Measurements from ENCODE around the gene MAP3K20. TPM values are rescaled to one million over a fixed set of nuclear protein-coding genes. Genes with fewer than 3 reads are reported as not detected.

The MAP3K20 gene
- total and polyA plus RNA-seq, 2 experiments from 2014 or later, result 151 to 169 TPM

GRCh38 chr2:173235947-173236803 lies 160.5 kb downstream of the MAP3K20 start:
- peaks cover 6% of the 10 kb centered on the region for H3K4me1 ChIP-seq (ENCODE audit: low read depth)
- H3K4me3 ChIP-seq, result no peak overlapping the region
- TF ChIP-seq CTCF (IDR thresholded peaks at IDR 0.05; ENCODE audit: low read depth, low read length), result no peak
- H3K27ac ChIP-seq, result peak overlapping the region; percentile 35
- H3K9me3 ChIP-seq (ENCODE audit: low read depth), result no peaks in the 10 kb centered on the region
- H3K27me3 ChIP-seq, result no peaks in the 10 kb centered on the region
- DNase-seq (ENCODE audit: low read depth in 1 of 2, low spot score in 1 of 2), result peak in 1 of 2 donors; percentile 24
- H3K36me3 ChIP-seq, result no peaks in the 10 kb centered on the region

- Histone ChIP-seq H3K27me3 (no peaks in the 10 kb centered on the region), H3K36me3 (no peaks in the 10 kb centered on the region)
- no peak for TF ChIP-seq CTCF (IDR thresholded peaks at IDR 0.05; ENCODE audit: low read depth, low read length)
Measured at GRCh38 chr2:173238385-173238784, 162.7 kb downstream of the MAP3K20 start.

GRCh38 chr2:173238831-173239230 lies 163.2 kb downstream of the MAP3K20 start:
- no peak for DNase-seq (ENCODE audit: low read depth in 1 of 2, low spot score in 1 of 2)
- H3K9me3 ChIP-seq (ENCODE audit: low read depth), result no peaks in the 10 kb centered on the region
- H3K4me3 ChIP-seq, result no peak overlapping the region
- H3K4me1 ChIP-seq (ENCODE audit: low read depth), result no peaks in the 10 kb centered on the region
- H3K36me3 ChIP-seq, result no peaks in the 10 kb centered on the region
- TF ChIP-seq CTCF (IDR thresholded peaks at IDR 0.05; ENCODE audit: low read depth, low read length), result no peak
- no peaks in the 10 kb centered on the region for H3K27me3 ChIP-seq
- no peak overlapping the region for H3K27ac ChIP-seq

More at GRCh38 chr2:173238385-173238784, 162.7 kb downstream of the MAP3K20 start:
- H3K9me3 ChIP-seq (ENCODE audit: low read depth), result no peaks in the 10 kb centered on the region
- H3K27ac ChIP-seq, result no peak overlapping the region
- no peak overlapping the region for H3K4me3 ChIP-seq
- H3K4me1 ChIP-seq (ENCODE audit: low read depth), result no peaks in the 10 kb centered on the region
- DNase-seq (ENCODE audit: low read depth in 1 of 2, low spot score in 1 of 2), result no peak

- no peak for TF ChIP-seq CTCF (IDR thresholded peaks at IDR 0.05; ENCODE audit: low read depth, low read length)
- Histone ChIP-seq H3K4me1 (ENCODE audit: low read depth) (no peaks in the 10 kb centered on the region), H3K9me3 (ENCODE audit: low read depth) (no peaks in the 10 kb centered on the region), H3K4me3 (no peak overlapping the region), H3K36me3 (no peaks in the 10 kb centered on the region), H3K27me3 (no peaks in the 10 kb centered on the region), H3K27ac (no peak overlapping the region)
- no peak for DNase-seq (ENCODE audit: low read depth in 1 of 2, low spot score in 1 of 2)
Measured at GRCh38 chr2:173239644-173240043, 164.0 kb downstream of the MAP3K20 start.

GRCh38 chr2:173240083-173240482 lies 164.4 kb downstream of the MAP3K20 start:
- no peaks in the 10 kb centered on the region for H3K4me1 ChIP-seq (ENCODE audit: low read depth)
- no peaks in the 10 kb centered on the region for H3K27me3 ChIP-seq
- no peak for TF ChIP-seq CTCF (IDR thresholded peaks at IDR 0.05; ENCODE audit: low read depth, low read length)
- DNase-seq (ENCODE audit: low read depth in 1 of 2, low spot score in 1 of 2), result no peak
- H3K9me3 ChIP-seq (ENCODE audit: low read depth), result no peaks in the 10 kb centered on the region
- no peak overlapping the region for H3K4me3 ChIP-seq
- no peak overlapping the region for H3K27ac ChIP-seq
- no peaks in the 10 kb centered on the region for H3K36me3 ChIP-seq
